DOHH2 (cell line): ENCODE measurements around the gene MPRIP.

Experiments used
- CTCF ChIP-seq: fragments of 200-600 bp; sonication (generic); IDR thresholded peaks from one replicate; pipeline ENCODE4 v1.5.1; 2014; ENCODE audit warnings: antibody characterized with exemption, mild to moderate bottlenecking, low read depth, low read length; ENCODE audit not compliant: poor library complexity, severe bottlenecking
- EZH2phosphoT487 ChIP-seq: fragments of 200-600 bp; sonication (generic); IDR thresholded peaks from 2 replicates; pipeline ENCODE4 v1.6.1; 2017; ENCODE audit warnings: borderline replicate concordance, mild to moderate bottlenecking, antibody characterized with exemption, low read length, moderate library complexity, mixed read lengths

- TF ChIP-seq CTCF: no peak
- TF ChIP-seq EZH2phosphoT487: no peak
Measured at GRCh38 chr17:17018021-17018441, 24.2 kb upstream of the MPRIP start.
